A549 treated with CpdA at 1 μM for 4 hours (cell line): ENCODE measurements around the gene TUBGCP2. TPM values are rescaled to one million over a fixed set of nuclear protein-coding genes. Genes with fewer than 3 reads are reported as not detected.

ENCODE experiments used
- total RNA-seq: library from RNA; stranded (reverse); fragments of 200-300 nt; extraction: Qiagen RNA extraction; gene quantifications from 5 replicates; pipeline ENCODE4 v1.2.3, GENCODE V29; 2022; ENCODE audit warnings: low read depth

The TUBGCP2 gene
- 39.4 to 48.9 TPM (median 45.1 TPM) in 5 replicates for total RNA-seq

GRCh38 chr10:133308421-133309099 lies at the start of gene TUBGCP2, which contains the start of gene ZNF511:
Gene TUBGCP2 (minus strand): TSS chr10:133308872. CDS start chr10:133302941, 5,931 bp downstream.
Gene ZNF511 (plus strand): TSS chr10:133308914. CDS start chr10:133308944, 30 bp downstream.

GRCh38 chr10:133357285-133358161 lies 48.9 kb upstream of the TUBGCP2 start, which contains the start of gene FUOM:
Gene FUOM (minus strand): TSS chr10:133358019. CDS start chr10:133358007, 12 bp downstream.

GRCh38 chr10:133336577-133337369 lies 28.1 kb upstream of the TUBGCP2 start, which contains the start of gene CALY:
Gene CALY (minus strand): TSS chr10:133336896. CDS start chr10:133328989, 7,907 bp downstream.

GRCh38 chr10:133276435-133277201 lies 32.1 kb downstream of the TUBGCP2 start, which contains the start of gene ADAM8:
Gene ADAM8 (minus strand): TSS chr10:133276868. CDS start chr10:133276817, 51 bp downstream.

GRCh38 chr10:133237588-133238465 lies 70.8 kb downstream of the TUBGCP2 start, which contains the start of gene VENTX:
Gene VENTX (plus strand): TSS chr10:133237855. CDS start chr10:133237915, 60 bp downstream.

GRCh38 chr10:133230044-133230361 lies 78.7 kb downstream of the TUBGCP2 start, which contains the start of gene UTF1:
Gene UTF1 (plus strand): TSS chr10:133230217. CDS start chr10:133230289, 72 bp downstream.

Other genes starting within 250 kb of the TUBGCP2 start
- 0.02 to 0.05 TPM in 2 of 5 replicates, not detected in the others for gene ADGRA1, start 220.9 kb downstream of the TUBGCP2 start, total RNA-seq
- gene KNDC1, start 148.7 kb downstream of the TUBGCP2 start, total RNA-seq, result 0.82 to 2.5 TPM (median 2.1 TPM) in 5 replicates
- 0.07 to 0.16 TPM (median 0.14 TPM) in 3 of 5 replicates, not detected in the others for gene UTF1, start 78.7 kb downstream of the TUBGCP2 start, total RNA-seq
- gene VENTX, start 71.0 kb downstream of the TUBGCP2 start, total RNA-seq, result 0.01 TPM in 1 of 5 replicates, not detected in the others
- 2.2 to 4.4 TPM (median 3.3 TPM) in 5 replicates for gene ADAM8, start 32.0 kb downstream of the TUBGCP2 start, total RNA-seq
- gene ZNF511, start within 50 bp of the TUBGCP2 start, total RNA-seq, result 62.9 to 76.6 TPM (median 66.7 TPM) in 5 replicates
- 0.62 to 0.91 TPM (median 0.76 TPM) in 4 of 5 replicates, not detected in the other for gene CALY, start 28.0 kb upstream of the TUBGCP2 start, total RNA-seq
- 0.17 TPM in 1 of 5 replicates, not detected in the others for gene PRAP1, start 38.5 kb upstream of the TUBGCP2 start, total RNA-seq
- gene FUOM, start 49.1 kb upstream of the TUBGCP2 start, total RNA-seq, result 12.6 to 17.3 TPM (median 13.8 TPM) in 5 replicates
- gene ECHS1, start 64.5 kb upstream of the TUBGCP2 start, total RNA-seq, result 133 to 154 TPM (median 147 TPM) in 5 replicates
- 0.92 to 2.4 TPM (median 2.0 TPM) in 5 replicates for gene PAOX, start 70.4 kb upstream of the TUBGCP2 start, total RNA-seq
- gene MTG1, start 85.3 kb upstream of the TUBGCP2 start, total RNA-seq, result 39.6 to 54.6 TPM (median 53.4 TPM) in 5 replicates
- 0.14 to 0.26 TPM (median 0.22 TPM) in 5 replicates for gene SPRN, start 115.8 kb upstream of the TUBGCP2 start, total RNA-seq
- gene SCART1, start 145.1 kb upstream of the TUBGCP2 start, total RNA-seq, result 0.15 to 0.40 TPM (median 0.26 TPM) in 5 replicates
- gene CYP2E1, start 218.5 kb upstream of the TUBGCP2 start, total RNA-seq, result 0.09 to 0.22 TPM (median 0.20 TPM) in 4 of 5 replicates, not detected in the other